Stimulated activated CD4-positive, alpha-beta T cell treated with anti-CD3 and anti-CD28 coated beads, Interleukin-4, amount 100 ng/mL, for 24 hours (primary cell): Measurements from ENCODE around the gene MBP.
"Not testable (repeated sequence)": the region's sequence is repeated elsewhere in the genome, so short reads cannot be mapped to it uniquely, and the experiment has no call there.

Experiments
- DNase-seq: peaks from one replicate; pipeline ENCODE4 v3.0.0-alpha.2; 2020

The MBP gene

DNA sequence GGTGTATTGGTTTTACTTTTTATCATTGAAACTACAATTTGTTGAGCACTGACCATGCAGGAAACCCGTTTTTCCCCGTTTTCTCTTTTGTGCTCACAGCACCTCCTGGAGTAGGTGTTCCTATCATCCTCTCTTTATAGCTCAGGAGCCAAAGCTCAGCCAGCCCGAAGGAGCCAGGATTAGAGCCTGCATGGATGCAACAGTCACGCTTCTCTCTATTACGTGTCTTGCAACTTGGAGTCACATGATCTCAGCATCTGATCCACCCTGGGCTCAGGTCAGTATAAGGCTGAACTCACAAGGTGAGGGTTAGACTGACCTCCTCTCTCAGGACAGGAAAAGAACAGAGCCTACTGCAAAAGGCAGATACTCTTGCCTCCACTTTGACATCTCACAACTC is 150.5 kb downstream of the MBP start:
- no peak for DNase-seq

DNA sequence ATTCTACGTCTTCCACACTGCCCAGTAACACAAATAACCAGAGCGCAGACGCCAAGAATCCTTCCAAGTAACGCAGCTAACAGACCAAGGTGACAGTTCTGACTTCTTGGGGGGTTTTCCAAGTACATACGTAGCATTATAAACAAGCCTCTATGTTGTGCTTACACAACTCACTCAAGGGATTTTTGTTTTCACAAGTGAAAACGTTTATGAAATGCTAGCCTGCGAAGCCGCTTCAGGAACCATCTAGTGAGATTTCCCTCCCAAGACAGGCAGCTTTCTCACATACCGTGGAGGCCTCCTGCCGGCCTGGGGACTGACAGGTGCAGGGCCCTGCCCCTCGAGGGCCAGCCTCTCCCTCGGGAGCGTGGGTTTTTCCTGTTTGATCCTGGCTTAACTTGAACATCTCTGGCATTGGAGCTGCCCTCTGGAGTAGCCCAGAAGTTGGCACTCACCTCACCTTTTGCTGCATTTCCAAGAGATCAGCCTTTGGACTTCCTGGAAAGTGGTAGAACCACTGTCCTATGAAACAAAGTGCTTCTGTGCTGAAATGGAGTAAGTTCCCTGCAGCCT is 151.1 kb downstream of the MBP start:
- DNase-seq, result no peak

DNA sequence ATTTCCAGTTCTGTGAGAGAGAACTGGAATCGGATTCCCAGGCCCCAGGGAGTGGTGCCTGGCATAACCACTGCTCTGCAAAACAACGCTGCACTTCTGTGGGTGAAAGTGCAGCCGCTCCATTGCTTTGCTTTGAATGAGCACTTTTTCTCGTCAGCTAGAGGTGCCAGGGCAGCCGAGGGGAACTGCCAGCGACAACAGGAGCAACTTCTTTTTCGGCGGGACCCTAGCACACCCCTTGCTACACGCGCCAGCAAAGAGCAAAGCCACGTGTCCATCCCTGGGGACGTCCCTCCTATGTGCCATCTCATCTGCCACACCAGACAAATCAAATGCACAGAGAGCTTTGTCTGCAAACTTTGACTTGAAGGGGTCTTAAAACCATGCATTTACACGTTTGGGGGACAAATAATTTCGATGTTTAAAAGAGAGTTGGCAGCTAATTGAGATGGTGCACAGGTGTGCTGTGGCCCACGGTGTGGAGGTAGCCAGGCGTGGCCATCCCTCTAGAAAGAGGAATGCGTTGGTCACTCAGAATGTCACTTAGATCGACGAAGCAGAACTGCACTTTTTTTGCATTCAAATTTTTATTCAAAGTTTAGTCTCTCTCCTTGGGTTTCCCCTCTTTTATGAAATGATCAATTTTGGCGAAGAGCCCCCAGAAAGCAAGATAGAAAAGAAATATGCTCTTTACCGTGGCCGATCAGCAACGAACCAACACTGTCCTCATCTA is 151.8 kb downstream of the MBP start:
- no peak for DNase-seq

DNA sequence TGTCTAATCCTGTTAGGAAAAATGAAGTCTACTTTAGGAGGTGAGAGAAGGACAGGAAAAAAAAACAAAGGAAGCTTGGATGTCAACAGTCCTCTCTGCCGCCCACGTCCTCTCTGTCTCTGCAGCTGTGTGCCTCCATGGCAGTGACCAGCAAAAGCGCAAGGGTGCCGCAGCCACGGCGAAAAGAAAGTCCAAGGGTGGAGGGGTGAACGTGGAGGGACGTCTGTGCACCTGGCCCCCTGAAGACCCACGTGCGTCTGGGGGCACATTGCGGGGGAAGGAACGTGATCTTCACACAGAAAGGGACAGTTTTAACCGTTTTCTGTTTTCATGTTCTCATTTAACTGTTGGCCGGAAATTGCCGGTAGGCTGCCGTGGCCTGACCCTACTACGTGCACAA is 152.7 kb downstream of the MBP start:
- no peak for DNase-seq

DNA sequence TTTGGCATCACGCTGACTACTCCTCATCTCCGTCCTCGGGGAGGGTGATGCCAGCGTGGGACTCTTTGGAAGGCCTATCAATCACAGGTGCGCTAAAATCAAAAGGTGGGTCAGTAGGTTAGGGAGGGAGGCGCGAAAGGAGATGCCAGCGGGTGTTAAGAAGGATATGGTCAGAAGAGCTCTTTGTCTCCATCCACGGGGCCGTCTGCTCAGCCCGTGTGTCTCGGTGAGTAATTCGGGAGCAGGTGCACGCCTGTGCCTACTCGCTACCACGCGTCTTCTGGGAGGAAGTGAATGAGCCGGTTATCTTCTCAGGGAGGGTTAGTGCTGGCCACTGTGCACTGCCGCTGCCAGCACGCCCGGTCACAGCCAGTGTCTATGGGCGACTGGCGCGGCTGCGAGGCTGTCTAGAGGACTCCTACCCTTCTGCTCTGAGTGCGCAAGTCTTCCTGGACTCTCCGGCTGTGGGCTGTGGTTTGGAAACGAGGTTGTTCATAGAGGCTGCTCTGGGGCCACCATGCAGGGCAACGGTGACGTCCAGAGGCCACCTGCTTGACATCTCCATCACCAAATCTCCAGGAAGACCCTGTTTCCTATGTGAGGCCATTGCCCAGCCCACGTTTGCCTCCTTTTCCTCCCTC is 153.4 kb downstream of the MBP start:
- no peak for DNase-seq

DNA sequence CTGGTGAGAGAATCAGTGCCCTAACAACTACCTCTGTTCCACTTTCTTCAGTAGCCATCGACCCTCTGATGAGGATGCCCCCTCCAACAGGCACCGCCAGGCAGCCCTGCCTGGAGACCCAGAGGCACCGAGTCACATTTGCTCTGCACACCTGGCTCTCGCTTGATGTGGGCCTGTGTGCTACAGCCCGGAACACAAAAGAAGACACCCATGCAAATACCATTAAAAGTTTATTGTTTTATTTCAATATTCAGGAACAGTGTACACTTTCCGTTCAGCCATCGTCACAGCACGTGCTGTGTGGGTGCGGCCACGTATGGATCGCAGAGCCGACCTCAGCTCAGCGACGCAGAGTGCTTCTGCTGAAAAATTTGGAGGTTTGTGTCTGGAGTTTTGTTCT is 154.0 kb downstream of the MBP start:
- no peak for DNase-seq

DNA sequence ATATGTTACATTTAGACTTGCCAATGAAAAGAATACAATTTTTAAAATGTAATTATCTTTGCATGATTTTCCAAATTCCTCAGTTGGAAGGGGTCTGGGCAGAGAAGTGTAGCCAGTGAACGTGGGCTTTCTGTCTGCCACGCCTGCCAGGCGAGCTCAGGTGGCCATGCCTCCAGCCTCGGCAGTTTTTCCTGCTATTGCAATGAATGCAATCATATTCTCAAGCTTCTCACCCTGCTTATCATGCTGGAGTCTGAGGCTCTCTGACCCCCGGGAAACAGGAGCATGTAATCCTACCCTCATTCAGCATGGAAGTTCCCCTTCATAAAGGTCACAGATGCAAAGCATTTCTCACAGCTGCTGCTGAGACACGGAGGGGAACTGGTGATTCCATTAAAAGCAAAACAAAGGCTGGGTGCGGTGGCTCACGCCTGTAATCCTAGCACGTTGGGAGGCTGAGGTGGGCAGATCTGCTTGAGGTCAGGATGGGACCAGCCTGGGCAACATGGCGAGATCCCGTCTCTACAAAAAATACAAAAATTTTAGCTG is 154.8 kb downstream of the MBP start:
- no peak for DNase-seq

DNA sequence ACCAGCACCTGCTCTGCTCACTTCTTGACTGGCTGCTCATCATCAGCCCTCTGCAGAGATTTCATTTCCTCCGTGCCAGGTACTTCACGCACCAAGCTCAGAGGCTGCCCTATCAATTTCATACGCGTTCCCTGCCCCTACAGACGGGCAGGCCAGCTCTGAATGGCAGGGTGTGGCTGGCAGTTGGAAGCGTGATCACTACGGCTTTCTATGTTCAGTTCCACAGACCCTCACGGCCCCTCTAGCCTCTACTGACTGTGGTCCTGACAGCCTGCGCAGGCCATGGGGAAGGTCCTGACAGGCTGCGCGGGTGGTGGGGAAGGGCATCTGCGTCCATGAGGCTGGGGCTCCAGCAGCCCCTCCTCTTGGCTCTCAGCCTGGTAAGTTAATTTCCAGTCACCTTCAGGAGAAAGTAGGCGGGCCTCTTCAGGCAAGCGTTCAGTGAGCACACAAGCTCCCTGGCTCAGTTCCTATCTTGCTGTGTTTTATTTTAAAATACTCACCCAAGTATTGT is 155.4 kb downstream of the MBP start:
- DNase-seq, result no peak

DNA sequence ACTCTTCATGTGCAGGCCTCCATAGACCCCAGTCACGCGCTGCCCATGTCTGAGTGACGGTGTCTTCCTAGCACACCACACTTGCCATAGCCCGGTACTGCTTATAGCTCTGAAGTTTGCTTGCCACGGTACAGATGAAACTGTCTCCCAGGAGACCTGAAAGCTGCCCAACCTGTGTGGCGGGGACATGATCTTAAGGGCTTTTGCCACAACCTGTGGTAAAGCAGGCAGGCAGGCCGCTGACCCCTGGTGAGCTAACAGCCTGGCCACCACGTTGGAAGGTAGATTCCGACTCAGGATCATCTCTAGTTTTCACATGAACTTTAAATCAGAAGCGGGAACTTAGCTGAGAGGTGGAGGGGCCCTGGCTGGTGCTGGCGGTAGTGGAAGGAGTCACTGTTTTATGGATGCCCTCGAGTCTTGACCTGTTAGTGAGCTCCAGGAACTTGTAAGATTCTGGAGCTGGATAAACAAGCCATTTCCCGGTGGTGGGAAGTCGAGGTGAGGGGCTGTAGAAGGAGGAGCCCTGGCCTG is 156.9 kb downstream of the MBP start:
- no peak for DNase-seq

DNA sequence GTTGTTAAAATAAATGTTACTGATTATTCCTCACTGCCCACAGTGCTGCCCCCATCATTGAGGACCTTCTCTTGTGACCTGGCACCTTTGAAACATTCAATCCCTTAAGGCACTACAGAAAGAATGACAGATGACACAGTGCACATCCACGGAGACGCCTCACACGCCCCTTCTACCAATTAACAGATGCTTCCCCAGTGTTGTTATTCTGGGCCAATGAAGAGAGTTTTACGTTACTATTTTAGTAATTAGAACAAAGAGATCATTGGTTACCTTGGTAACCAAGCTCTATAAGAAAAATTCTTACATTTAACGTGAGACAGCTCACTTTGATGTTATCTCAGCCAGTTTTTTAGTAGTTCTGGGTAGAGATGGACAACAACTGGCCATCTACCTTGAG is 158.2 kb downstream of the MBP start:
- DNase-seq, result no peak

DNA sequence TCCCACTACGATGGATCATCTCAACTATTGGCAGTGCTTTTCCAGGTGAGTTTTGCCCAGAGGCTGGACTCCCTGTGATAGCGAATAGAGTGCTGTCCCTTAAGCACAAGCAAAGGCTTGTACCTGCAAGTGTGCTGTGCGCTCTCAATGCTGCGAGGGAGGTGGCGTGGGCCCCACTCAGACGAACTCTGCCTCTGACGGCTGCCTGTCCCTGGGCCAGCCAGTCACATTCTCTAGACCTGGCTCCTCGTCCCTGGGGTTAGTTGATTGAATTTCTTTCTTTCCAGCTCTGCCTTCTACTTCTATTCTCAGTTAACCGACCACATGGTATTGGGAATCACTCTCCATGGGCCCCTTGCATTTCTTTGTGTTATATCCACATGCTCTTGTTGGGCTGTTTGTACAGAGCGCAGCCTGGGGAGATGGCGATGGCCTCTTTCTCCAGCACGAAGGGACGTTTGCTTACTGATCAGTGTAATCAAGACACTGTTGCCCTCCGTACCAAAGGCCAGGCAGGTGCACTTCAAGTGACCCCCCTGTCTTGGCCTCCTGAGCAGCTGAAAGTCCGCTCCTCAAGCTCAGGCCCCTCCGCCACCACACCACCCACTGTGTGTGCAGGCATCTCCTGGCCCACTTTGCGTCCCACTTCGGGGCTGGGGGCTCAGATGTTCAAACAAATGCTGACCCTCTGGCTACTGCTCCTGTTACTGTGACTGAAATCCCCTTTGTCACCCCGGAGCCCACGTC is 158.9 kb downstream of the MBP start:
- DNase-seq, result no peak

DNA sequence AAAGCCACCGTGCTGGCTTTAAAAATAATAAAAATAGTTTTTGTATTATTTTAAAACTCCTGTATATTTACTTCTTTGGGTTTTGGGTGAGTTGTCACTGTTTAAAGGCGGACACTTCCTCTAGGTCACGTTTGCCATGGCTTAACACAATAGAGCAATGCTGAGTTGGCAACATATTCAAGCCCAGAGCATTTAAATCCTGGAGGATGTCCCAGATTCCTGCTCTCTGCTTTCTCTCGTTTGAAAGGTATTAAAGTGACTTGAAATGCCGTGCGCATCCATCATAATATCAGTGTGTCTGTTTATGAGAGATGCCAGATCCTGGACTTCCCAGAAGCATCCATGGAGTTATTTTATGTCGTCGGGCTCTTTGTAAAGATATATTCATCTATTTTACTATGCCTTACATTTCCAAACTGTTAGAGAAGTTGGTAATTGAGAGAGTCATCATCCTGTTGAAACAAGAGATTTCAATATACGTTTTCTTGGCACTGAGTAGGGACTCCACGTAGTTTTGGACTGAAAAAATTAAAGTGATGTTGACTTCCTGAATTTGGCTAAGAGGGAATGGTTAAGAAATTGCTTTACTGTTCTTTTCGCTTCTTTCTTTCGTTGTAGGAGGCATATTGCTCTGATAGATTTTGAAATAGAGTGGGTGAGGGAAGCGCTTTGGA is 159.6 kb downstream of the MBP start:
- no peak for DNase-seq

DNA sequence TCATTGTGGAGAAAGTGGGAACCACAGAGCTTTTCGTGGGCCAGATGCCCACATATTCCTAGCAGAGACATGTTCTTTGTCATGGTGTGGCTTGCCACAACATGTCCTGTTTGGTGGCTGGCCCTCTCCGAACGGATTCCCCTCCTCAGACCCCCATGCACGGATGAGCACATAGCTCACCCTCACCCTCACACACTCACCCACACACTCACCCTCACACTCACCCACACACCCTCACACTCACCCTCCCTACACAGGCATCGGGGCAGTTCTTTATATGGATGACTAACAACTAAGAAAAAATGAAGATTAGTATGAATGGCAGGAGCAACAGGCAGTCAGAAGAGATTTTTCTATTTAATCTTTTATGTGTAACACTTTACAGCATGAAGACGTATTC is 160.3 kb downstream of the MBP start:
- no peak for DNase-seq

DNA sequence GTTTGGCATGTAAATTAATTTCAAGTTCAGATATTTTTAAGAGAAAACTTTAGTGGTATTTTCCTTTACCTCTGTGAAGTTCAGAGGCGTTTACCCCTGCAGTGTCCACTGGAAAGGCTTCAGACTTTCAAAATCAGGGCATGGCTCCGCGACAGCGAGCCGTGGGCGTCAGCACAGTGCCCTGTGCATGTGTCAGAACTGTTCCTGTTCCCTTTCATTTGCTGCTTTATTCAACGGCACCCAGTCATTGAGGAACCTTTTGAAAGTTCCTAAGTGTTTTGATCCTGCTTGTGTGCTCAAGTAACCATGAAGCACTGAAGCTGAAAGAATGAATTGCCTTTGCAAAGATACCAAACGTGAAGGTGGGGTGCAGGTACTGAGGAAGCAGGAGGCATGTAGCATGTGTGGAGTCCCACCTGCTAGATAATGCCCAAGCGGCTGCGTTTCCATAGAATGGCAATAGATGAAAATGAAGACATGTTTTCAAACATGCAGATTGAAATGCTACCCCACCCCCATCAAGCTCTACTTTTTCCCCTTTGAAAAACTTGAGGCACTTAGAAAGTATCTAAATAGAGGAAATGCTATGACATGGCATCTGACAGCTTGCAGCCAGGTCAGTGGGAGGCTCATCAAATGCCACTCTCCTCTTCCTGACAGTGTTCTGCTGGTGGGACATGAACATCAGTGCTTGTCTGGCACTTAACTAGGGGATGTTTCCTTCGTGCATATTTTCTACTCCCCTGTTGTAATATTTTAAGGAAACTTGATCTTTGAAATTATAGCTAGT is 161.6 kb downstream of the MBP start:
- no peak for DNase-seq

DNA sequence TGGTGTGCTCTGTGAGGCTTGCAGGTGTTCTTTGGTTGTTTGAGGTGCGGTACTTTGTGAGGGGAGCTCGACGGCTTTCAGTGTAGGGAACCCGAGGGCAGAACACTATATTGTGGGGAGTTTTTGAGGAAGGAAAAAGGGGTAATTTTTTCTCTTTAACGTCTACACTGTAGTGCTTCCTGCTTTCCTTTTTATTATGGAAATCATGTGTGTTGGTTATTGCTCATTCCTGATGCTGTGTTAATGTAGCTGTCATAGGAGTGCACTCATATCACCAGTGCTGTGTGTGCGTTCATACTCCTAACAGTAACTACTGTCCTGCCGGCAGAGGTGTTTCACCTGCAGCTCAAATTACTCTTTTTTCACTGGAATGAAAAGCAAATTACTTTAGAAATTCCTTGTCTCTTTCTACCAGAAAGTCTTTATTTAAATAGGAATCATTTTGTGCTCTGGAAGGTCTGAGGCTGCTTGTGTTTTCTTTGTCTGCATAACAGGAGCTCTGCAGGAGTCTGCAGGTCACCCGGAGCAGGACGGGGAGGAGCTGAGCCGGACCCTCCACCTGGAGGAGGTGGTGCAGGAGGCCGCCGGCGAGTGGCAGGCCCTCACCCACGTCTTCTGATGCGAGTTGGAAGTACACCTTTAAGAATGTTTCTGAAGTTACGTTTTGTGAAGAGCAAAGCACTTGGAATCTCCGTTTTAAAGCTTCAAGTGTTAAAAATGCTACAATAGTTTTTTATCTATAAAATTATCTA is 164.7 kb downstream of the MBP start:
- no peak for DNase-seq

DNA sequence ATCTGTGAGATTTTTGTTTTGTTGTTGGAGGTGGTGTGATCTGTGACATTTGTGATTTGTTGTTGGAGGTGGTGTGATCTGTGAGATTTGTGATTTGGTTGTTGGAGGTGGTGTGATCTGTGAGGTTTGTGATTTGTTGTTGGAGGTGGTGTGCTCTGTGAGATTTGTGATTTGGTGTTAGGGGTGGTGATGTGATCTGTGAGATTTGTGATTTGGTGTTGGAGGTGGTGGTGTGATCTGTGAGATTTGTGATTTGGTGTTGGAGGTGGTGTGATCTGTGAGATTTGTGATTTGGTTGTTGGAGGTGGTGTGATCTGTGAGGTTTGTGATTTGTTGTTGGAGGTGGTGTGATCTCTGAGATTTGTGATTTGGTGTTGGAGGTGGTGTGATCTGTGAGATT is 165.3 kb downstream of the MBP start:
- not testable (repeated sequence) for DNase-seq

DNA sequence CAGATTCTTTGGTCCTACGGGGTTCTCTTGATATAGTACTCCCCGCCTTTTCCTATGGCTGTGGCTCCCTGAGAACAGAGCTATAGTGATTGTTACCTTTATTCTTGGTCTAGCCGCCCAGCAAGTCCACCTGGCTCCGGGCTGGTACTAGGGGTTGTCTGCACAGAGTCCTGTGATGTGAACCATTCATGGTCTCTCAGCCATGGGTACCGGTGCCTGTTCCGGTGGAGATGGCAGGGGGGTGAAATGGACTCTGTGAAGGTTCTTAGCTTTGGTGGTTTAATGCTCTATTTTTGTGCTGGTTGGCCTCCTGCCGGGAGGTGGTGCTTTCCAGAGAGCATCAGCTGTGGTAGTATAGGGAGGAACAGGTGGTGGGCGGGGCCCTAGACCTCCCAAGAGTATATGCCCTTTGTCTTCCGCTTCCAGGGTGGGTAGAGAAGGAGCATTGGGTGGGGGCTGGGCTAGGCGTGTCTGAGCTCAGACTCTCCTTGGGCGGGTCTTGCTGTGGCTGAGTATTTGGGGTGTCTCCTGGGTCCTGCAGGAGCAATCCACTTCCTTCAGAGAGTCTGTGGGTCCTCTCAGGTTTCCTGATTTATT is 166.9 kb downstream of the MBP start:
- DNase-seq, result not testable (repeated sequence)

DNA sequence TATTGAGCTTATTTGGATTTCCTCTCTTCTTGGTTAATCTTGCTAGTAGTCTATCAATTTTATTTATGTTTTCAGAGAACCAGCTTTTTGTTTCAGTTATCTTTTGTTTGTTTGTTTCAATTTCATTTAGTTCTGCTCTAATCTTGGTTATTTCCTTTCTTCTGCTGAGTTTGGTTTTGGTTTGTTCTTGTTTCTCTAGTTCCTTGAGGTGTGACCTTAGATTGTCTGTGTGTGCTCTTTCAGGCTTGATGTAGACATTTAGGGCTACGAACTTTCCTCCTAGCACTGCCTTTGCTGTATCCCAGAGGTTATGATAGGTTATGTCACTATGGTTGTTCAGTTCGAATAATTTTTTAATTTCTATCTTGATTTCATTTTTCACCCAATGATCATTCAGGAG is 168.6 kb downstream of the MBP start:
- no peak for DNase-seq

DNA sequence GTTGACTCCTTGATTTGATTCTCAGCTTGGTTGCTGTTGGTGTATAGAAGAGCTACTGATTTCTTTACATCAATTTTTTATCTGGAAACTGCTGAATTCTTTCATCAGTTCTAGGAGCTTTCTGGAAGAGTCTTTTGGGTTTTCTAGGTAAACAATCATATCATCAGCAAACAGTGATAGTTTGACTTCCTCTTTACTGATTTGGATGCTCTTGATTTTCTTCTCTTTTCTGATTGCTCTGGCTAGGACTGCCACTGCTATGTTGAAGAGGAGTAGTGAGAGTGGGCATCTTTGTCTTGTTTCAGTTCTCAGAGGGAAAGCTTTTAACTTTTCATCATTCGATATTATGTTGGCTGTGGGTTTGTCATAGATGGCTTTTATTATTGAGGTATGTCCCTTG is 169.7 kb downstream of the MBP start:
- DNase-seq, result no peak

DNA sequence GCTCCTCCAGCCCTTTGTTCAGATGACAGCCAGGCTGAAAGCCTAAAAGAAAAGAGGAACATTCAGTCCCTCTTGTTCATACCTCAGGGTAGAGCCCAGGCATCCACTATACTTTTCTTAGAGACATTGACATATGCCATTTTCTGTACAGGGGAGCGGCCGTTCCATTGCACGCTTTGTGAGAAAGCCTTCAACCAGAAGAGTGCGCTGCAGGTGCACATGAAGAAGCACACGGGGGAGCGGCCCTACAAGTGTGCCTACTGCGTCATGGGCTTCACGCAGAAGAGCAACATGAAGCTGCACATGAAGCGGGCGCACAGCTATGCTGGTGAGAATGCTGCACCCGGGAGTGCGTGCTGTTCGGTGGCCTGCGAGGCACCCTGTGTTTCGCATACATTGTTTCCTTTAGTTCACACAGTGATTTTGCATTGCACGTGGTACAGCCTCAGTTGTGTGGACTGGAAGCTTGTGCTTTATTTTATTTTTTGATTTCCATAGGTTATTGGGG is 172.0 kb downstream of the MBP start:
- no peak for DNase-seq
